ENCODE results near the gene PDPN.

PDPN gene

DNA sequence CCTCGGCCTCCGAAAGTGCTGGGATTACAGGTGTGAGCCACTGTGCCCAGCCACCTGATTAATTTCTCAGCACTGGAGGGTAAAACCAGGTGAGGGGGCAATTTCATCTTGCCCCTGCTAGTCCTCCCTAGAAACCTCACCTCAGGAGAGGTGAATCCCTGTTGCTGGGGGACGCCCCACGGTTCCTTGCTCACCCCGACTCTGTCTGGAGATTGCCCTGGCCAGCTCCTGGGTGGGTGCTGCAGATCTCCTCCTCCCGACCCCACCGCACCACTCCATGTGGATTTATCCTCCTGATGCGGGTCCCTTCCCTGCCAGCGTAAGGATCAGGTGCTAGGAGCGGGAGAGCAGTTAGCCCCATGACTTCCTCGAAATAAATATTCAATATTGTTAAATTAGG, 34.9 kb downstream of the PDPN start:
- DNase-seq = no peak

DNA sequence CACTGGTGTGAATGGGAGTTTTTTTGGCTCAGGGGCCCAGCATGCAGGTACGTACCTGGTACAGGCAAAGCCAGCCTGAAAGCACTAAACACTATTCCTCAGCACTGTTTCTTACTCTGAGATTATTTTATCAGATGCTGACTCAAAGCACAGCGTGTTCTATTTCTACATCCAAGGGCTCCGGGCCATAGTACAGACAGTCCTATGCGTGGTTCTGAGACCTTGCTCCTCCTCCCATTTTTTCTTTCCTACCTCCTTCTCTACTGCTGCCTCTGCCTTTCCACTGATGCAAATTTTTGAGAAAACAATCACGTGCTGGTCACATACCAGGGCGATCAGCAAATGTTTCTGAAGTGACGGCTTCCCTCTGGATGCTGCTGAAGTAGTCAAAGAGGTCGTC, 36.3 kb downstream of the PDPN start:
- no peak for DNase-seq

DNA sequence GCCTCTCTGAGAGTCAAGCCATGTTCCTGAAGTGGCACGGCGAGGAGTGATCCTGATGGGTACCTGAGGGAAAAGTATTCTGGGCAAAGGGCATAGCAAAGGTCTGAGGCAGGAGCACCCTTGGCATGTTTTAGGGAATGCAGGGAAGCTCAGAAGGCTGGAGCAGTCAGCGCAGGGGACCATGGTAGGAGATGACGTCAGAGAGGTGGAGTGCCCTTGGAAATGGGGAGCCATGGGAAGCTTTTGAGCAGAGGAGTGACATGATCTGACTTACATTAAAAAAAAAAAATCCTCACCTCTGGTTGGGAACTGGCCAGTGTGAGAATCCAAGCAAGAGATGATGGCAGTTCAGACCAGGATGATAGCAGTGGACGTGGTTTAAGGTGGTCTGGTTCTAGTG, 37.2 kb downstream of the PDPN start:
- no peak for DNase-seq

DNA sequence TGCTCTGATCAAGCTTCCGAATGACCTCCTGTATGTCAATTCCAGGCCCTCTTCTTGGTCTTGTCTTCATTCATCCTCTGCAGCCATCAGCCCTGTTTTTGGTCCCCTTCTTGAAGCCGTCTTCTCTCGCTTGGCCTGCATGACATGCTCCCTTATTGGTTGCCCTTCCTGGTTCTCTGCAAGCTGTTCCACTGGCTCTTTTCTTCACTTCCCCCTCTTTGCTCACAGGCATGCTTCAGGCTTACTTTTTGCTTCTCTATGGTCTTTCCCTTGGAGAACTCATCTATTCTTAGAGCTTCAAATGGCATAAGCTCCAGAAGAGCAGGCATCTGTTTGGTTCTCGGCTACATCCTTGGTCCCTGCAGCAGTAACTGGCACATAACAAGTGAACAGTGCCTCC, 38.8 kb downstream of the PDPN start:
- DNase-seq = no peak

DNA sequence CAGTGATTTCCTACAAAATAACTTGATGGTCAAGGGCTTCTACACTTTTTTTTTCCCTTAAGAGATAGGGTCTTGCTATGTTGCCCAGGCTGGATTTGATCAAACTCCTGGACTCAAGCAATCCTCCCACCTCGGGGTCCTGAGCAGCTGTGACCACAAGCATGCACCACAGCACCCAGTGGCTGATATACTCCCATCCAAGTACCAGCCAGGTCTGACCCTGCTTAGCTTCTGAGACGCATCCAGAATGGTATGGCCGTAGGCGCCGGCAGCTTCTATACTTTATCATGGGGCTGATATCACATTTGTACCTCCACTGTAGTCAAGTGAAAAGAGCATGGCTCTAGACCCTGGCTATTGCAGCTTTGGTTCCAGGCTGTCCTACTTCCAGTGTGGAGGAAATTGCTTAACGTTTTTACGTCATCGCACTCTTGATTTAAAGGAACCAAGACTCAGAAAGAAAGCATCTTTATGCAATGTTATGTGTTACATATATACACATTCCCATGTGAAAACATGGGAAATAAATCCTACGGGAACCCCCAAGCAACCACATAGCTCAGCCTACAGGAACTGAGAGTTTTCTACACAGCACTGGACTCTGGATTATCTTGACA, 39.5 kb downstream of the PDPN start:
- no peak for DNase-seq

DNA sequence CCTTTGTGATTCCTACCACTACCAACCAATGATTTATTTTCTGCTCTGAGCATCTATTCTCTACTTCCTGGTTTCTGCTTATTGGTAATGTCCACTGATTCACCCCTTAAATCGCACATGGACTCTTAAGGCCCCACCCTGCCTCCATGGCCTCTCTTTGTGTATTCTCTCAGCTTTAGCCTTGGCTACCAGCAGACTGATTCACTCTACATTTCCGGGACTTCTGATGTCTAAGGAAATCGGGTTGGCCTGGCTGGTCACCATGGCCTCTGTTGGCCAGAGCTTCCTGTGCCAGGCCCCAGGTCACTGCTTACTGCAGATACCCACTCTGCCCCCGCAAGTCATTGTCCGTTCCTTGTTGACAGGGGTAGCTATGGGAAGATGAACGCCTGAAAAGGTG, 40.9 kb downstream of the PDPN start:
- DNase-seq = no peak

- no peak for DNase-seq
Measured at GRCh38 chr1:13627127-13627526, 43.5 kb downstream of the PDPN start.

DNA sequence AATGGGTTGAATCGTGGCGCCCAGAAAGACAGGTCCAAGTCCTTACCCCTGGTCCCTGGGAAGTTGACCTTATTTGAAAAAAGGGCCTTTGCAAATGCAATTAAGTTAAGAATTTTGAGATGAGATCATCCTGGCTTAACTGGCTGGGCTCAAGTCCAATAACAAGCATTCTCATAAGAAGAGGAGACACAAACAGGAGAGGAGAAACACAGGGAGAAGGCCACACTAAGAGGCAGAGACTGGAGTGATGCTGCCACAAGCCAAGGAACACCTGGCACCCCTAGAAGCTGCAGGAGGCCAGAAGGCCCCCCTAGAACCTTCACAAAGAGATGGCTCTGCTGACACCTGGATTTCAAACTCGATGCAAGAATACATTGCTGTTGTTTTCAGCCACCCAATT, 44.6 kb downstream of the PDPN start:
- DNase-seq = no peak

GRCh38 chr1:13628711-13629110, 45.1 kb downstream of the PDPN start:
- DNase-seq = no peak

- no peak for DNase-seq
Measured at GRCh38 chr1:13642306-13643004, 58.8 kb downstream of the PDPN start.

GRCh38 chr1:13643017-13643416, 59.4 kb downstream of the PDPN start:
- DNase-seq = no peak

DNA sequence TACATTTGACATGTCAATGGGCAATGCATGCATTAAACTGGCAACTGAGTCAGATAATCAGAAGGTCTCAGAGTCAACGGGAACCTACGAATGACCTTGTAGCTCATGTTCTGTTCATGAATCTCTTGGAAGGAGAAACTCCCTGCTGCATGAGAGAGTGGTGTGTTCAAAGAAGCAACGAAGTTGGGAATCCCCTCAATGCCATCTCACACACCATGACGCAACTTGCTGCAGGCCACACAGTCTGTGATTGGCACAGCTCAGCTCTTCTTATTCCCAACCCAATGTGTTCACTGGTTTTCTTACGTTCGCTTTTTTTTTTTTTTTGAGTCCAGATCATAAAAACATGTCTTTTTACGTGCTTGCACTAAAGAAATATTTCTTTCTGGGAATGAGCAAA, 62.9 kb downstream of the PDPN start:
- DNase-seq = no peak

- DNase-seq = no peak
Measured at GRCh38 chr1:13651279-13651678, 67.6 kb downstream of the PDPN start.

- DNase-seq = no peak
Measured at GRCh38 chr1:13652238-13652637, 68.6 kb downstream of the PDPN start.

- DNase-seq = no peak
Measured at GRCh38 chr1:13661539-13661938, 77.9 kb downstream of the PDPN start.

DNA sequence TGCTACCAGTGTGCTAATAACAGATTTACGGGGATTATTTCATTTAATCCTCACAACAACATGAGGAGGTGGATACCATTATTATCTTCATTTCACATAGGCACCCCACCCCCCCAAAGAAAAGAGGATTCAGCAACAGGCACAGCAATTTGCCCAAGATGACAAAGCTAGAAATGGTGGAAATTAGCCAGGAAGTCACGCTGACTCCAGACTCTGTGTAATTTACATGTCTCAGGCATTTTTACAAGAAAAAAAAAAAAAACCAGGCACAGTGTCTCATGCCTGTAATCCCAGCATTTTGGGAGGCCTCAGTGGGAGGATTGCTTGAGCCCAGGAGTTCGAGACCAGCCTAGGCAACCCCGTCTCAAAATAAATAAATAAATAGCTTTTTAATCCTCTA, 78.9 kb downstream of the PDPN start:
- peak; percentile 53 for DNase-seq

DNA sequence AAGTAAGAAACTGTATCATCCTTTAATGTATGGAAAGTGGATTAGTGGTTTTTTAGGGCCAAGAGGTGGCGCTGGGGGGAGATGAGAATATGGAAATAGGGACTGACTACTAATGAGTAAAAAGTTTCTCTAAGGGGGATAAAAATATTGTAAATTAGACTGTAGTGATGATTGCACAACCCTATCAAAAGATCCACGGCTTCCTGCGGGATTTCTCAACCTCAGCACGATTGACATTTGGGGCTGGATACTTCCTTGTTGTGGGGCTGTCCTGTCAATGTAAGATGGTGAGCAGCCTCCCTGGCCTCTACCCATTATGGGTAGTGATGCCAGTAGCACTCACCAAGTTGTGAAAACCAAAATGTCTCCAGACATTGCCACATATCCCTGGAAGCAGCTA, 80.3 kb downstream of the PDPN start:
- no peak for DNase-seq

DNA sequence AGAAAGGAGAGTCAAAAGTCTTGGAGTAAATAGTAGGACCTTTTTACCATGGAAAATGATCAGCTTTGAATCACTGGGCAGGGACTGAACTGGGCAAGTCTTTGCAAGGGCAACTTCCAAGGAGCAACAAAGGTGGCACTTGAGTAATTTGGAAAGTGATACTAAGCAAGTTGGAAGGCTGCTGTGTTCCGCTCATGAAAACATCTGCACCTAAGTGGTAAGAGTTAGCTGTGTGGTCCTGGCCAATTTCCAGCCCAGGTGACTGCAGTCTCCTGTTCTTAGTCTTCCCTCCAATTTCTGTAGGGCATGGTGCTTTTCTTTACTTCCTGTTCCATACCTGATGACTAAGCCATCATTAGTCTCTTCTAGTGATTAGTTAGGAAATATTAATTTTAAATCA, 80.8 kb downstream of the PDPN start:
- no peak for DNase-seq

DNA sequence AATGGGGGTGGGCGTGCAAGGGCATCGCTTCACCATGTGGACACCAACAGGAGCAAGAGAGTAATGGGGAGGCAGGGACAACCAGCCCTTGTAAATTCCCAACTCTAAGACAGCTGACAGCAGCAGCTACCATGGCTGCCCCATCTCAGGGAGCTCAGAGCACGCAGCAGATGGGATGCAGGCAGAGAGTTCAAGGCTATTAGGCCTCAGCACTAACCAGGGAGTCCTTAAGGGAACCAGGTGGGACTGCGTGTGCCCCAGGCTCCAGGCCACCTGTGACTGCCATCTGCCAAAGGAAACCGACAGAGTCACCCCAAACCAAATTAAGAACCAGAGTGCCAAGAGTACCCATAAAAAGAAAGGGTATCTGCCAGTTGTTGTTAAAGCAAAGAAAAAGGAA, 82.7 kb downstream of the PDPN start:
- no peak for DNase-seq

Measured in fibroblast of skin of back (primary cell).